ENCODE data around the gene LMO4. TPM values are rescaled to one million over a fixed set of nuclear protein-coding genes. Genes with fewer than 3 reads are reported as not detected.

The LMO4 gene
- total RNA-seq, 1 donor from 2014 or later = 37.6 TPM

DNA sequence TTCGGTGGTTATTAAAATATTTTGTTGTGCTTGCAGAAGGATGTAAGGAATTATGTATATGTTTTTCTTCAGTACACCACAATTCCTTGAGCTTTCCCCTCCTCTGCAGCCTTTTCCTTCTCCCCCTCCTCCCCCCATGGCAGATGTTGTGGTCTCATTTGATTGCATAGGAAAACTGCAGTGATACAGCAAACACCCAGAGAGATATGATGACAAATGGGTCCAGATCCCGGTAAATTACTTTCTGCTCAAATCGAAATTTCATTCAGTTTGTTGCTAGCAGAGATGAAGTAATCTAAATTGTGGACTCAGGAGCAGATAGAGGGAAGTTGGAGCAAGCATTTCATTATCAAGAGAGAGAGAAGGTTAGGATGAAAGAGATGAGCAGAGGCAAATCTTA is 9.9 kb downstream of the LMO4 start:
- H3K9me3 Mint-ChIP-seq (ENCODE audit: low read depth) = no peaks in the 10 kb centered on the region
- H3K27me3 Mint-ChIP-seq (ENCODE audit: low read depth) = no peaks in the 10 kb centered on the region
- TF ChIP-seq, protein P1, sequence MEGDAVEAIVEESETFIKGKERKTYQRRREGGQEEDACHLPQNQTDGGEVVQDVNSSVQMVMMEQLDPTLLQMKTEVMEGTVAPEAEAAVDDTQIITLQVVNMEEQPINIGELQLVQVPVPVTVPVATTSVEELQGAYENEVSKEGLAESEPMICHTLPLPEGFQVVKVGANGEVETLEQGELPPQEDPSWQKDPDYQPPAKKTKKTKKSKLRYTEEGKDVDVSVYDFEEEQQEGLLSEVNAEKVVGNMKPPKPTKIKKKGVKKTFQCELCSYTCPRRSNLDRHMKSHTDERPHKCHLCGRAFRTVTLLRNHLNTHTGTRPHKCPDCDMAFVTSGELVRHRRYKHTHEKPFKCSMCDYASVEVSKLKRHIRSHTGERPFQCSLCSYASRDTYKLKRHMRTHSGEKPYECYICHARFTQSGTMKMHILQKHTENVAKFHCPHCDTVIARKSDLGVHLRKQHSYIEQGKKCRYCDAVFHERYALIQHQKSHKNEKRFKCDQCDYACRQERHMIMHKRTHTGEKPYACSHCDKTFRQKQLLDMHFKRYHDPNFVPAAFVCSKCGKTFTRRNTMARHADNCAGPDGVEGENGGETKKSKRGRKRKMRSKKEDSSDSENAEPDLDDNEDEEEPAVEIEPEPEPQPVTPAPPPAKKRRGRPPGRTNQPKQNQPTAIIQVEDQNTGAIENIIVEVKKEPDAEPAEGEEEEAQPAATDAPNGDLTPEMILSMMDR (IDR thresholded peaks at IDR 0.05) = no peak
- H3K4me1 Mint-ChIP-seq (ENCODE audit: low read depth) = peaks cover 26% of the 10 kb centered on the region
- H3K4me3 Mint-ChIP-seq (ENCODE audit: unreplicated experiment) = no peak overlapping the region
- H3K27ac Mint-ChIP-seq (ENCODE audit: unreplicated experiment) = no peak overlapping the region
- no peak for DNase-seq (ENCODE audit: low spot score)
- H3K36me3 Mint-ChIP-seq (ENCODE audit: low read depth) = peaks cover 24% of the 10 kb centered on the region

DNA sequence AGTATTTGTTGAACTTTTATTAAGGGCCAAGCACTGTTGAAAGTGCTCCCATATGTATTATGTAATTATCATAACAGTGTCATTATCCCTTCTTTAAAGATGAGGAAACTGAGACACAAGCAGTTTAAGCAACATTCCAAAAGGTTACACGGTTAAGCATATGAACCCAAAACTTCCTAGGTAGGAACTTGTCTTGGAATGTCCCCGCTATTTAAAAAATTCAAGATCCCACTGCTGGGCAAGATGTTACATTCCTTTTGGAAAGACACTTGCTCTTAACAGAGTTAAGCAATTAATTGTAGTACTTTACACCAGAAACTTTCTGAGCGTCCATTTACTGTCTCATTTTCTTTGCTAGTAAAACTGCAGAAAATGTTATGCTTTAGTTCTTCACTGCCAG is 15.6 kb downstream of the LMO4 start:
- Mint-ChIP-seq H3K4me3 (ENCODE audit: unreplicated experiment) (no peak overlapping the region), H3K27me3 (ENCODE audit: low read depth) (no peaks in the 10 kb centered on the region), H3K27ac (ENCODE audit: unreplicated experiment) (no peak overlapping the region), H3K36me3 (ENCODE audit: low read depth) (peaks cover 41% of the 10 kb centered on the region), H3K9me3 (ENCODE audit: low read depth) (no peaks in the 10 kb centered on the region), H3K4me1 (ENCODE audit: low read depth) (no peaks in the 10 kb centered on the region)
- TF ChIP-seq, protein P1 (IDR thresholded peaks at IDR 0.05) = no peak
- DNase-seq (ENCODE audit: low spot score) = no peak

DNA sequence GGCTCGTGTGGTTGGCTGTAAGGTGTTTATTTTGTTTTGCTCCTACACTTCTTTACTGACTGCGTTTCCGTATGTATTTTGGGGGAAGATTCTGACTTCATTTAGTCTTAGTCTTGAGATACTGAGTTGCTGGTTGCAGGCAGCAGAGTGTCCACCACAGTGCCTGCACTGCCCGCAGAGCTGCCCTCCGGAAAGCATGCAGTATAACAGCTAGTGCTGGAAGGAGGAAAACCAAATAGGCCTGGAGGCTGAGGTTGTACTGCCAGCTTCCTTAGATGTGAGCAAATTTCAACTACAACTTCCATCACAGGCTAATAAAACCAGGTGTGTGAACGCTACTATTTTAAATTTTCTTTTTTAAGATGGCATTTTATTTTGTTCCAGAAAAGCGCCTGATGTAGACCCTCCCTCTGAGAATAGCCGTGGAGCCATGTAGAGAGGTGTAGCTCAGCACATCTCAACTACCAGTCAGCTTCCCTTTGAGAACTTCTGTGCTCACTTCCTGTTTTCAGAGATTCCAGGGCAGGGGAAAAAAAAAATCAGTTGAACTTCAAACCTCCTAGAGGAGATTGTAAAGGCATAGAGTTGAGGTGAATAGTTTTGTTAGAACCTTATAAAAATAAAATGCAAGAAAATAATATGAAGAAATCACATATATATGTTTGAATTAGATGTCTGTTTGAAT is 17.6 kb downstream of the LMO4 start:
- H3K4me1 Mint-ChIP-seq (ENCODE audit: low read depth) = no peaks in the 10 kb centered on the region
- H3K4me3 Mint-ChIP-seq (ENCODE audit: unreplicated experiment) = no peak overlapping the region
- TF ChIP-seq, protein P1 (IDR thresholded peaks at IDR 0.05) = no peak
- peaks cover 29% of the 10 kb centered on the region for H3K36me3 Mint-ChIP-seq (ENCODE audit: low read depth)
- no peak for DNase-seq (ENCODE audit: low spot score)
- no peaks in the 10 kb centered on the region for H3K9me3 Mint-ChIP-seq (ENCODE audit: low read depth)
- H3K27me3 Mint-ChIP-seq (ENCODE audit: low read depth) = no peaks in the 10 kb centered on the region
- H3K27ac Mint-ChIP-seq (ENCODE audit: unreplicated experiment) = no peak overlapping the region

DNA sequence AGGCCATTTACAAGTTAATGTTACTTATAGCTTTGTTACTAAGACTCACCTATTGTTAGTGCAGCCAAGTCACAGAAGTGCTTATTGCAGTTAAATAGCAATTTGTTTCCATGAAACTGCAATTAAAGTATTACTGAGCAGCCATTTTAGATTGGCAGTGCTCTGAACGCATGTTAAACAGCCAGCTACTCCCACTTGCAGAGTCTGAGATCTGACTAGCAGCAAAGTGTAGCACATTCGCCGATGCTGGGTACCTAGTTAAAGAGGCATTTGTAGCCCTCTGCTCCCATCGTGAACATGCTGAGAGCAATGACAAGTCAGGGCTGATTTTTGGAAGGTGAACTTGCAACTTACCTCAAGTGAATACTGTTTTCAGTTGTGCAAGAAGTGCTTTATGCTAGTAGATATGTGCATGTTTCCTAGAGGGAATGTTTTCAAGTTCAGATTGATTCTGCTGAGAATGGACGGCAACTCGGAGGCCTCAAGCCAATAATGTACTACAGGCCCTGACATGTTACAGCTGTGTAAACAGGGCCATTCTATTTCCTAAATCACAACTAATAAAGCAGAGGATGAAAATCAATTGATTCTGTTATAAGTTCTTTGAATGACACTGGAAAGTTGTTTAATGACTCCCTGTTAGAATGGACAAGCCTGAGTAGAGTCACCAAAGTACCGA is 19.8 kb downstream of the LMO4 start:
- Mint-ChIP-seq H3K4me3 (ENCODE audit: unreplicated experiment) (no peak overlapping the region), H3K36me3 (ENCODE audit: low read depth) (peaks cover 18% of the 10 kb centered on the region), H3K27me3 (ENCODE audit: low read depth) (no peaks in the 10 kb centered on the region), H3K27ac (ENCODE audit: unreplicated experiment) (no peak overlapping the region), H3K9me3 (ENCODE audit: low read depth) (no peaks in the 10 kb centered on the region), H3K4me1 (ENCODE audit: low read depth) (no peaks in the 10 kb centered on the region)
- TF ChIP-seq, protein P1 (IDR thresholded peaks at IDR 0.05) = no peak
- no peak for DNase-seq (ENCODE audit: low spot score)

DNA sequence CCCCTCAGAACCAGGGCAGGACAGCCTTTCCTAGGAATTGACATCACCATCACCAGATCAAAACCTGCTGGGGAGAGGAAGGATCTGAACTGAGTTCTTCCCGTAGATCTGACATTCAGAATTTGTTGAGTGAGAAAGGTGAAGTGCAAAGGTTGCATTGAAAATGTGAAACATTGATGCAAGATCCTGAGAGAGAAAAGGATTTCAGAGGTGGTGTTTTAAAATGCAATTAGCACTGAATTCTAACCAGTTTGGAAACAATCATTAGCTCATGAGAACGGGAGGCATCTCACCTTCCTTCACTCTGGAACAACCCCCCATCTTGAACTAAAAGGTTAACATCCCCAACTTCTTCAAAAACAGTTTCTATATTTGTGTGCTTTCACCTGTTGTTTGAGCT is 20.4 kb downstream of the LMO4 start:
- peaks cover 16% of the 10 kb centered on the region for H3K36me3 Mint-ChIP-seq (ENCODE audit: low read depth)
- no peaks in the 10 kb centered on the region for H3K27me3 Mint-ChIP-seq (ENCODE audit: low read depth)
- TF ChIP-seq, protein P1 (IDR thresholded peaks at IDR 0.05) = no peak
- no peaks in the 10 kb centered on the region for H3K9me3 Mint-ChIP-seq (ENCODE audit: low read depth)
- no peaks in the 10 kb centered on the region for H3K4me1 Mint-ChIP-seq (ENCODE audit: low read depth)
- DNase-seq (ENCODE audit: low spot score) = no peak
- H3K27ac Mint-ChIP-seq (ENCODE audit: unreplicated experiment) = no peak overlapping the region
- no peak overlapping the region for H3K4me3 Mint-ChIP-seq (ENCODE audit: unreplicated experiment)

Measured in chondrocyte (in vitro differentiated cells).